GM23338 (cell line): Measurements from ENCODE around the gene ACHE. TPM values are rescaled to one million over a fixed set of nuclear protein-coding genes. Genes with fewer than 3 reads are reported as not detected.

ENCODE experiments used
- ATAC-seq: fragments of 200-7000 bp; cut with Tn5 transposase; 3 replicates; pipeline ENCODE4 v1.9.1; 2020
- DNase-seq: peaks from one replicate; pipeline ENCODE4 v3.0.0-alpha.2; 2015; ENCODE audit warnings: low spot score
- H2AFZ ChIP-seq: fragments of 200-600 bp; sonication (generic); 2 replicates; pipeline ENCODE4 v1.8.0; 2016; ENCODE audit warnings: antibody characterized with exemption, mild to moderate bottlenecking, moderate library complexity
- H3F3A ChIP-seq: fragments of 200-600 bp; sonication (generic); replicated peaks from 2 replicates; pipeline ENCODE4 v1.8.0; 2017; ENCODE audit warnings: antibody characterized with exemption, mixed run types, low read depth
- H3K27ac ChIP-seq: fragments of 200-600 bp; sonication (generic); 2 replicates; pipeline ENCODE4 v1.6.1; 2016; ENCODE audit warnings: low read depth
- H3K27me3 ChIP-seq: fragments of 200-600 bp; sonication (generic); 2 replicates; pipeline ENCODE4 v1.8.0; 2016; ENCODE audit warnings: mild to moderate bottlenecking, mixed run types, moderate library complexity; ENCODE audit not compliant: insufficient read depth
- H3K36me3 ChIP-seq: fragments of 200-600 bp; sonication (generic); 2 replicates; pipeline ENCODE4 v1.8.0; 2016; ENCODE audit warnings: mild to moderate bottlenecking; ENCODE audit not compliant: insufficient read depth
- H3K4me1 ChIP-seq: fragments of 200-600 bp; sonication (generic); 2 replicates; pipeline ENCODE4 v1.8.0; 2016; ENCODE audit warnings: mild to moderate bottlenecking, moderate library complexity; ENCODE audit not compliant: insufficient read depth
- H3K4me2 ChIP-seq: fragments of 200-600 bp; sonication (generic); 2 replicates; pipeline ENCODE4 v1.7.1; 2017; ENCODE audit warnings: mixed run types
- H3K4me3 ChIP-seq: fragments of 200-600 bp; sonication (generic); 2 replicates; pipeline ENCODE4 v1.6.1; 2016; ENCODE audit warnings: mixed run types
- H3K79me2 ChIP-seq: fragments of 200-600 bp; sonication (generic); replicated peaks from 2 replicates; pipeline ENCODE4 v1.8.0; 2017; ENCODE audit warnings: mild to moderate bottlenecking; ENCODE audit not compliant: insufficient read depth
- H3K9me2 ChIP-seq: fragments of 200-600 bp; sonication (generic); 2 replicates; pipeline ENCODE4 v1.8.0; 2017; ENCODE audit not compliant: insufficient read depth
- H4K20me1 ChIP-seq: fragments of 200-600 bp; sonication (generic); replicated peaks from 2 replicates; pipeline ENCODE4 v1.8.0; 2017; ENCODE audit warnings: mild to moderate bottlenecking; ENCODE audit not compliant: insufficient read depth
- H3K27ac Mint-ChIP-seq: 2 replicates; pipeline ENCODE4 v1.8.0; 2020; ENCODE audit warnings: inconsistent platforms, mild to moderate bottlenecking, moderate library complexity, mixed read lengths
- H3K27me3 Mint-ChIP-seq: 3 replicates; pipeline ENCODE4 v1.8.0; 2022; ENCODE audit warnings: low read depth, mild to moderate bottlenecking, moderate library complexity, mixed read lengths, inconsistent platforms; ENCODE audit not compliant: insufficient read depth, poor library complexity
- H3K36me3 Mint-ChIP-seq: 3 replicates; pipeline ENCODE4 v1.8.0; 2021; ENCODE audit warnings: low read depth, mild to moderate bottlenecking, inconsistent platforms, moderate library complexity, mixed read lengths
- H3K4me1 Mint-ChIP-seq: 3 replicates; pipeline ENCODE4 v1.8.0; 2020; ENCODE audit warnings: mild to moderate bottlenecking, inconsistent platforms, mixed read lengths
- H3K4me3 Mint-ChIP-seq: 3 replicates; pipeline ENCODE4 v1.8.0; 2021; ENCODE audit warnings: moderate library complexity, mild to moderate bottlenecking, inconsistent platforms, mixed read lengths
- H3K9me3 Mint-ChIP-seq: 3 replicates; pipeline ENCODE4 v1.8.0; 2020; ENCODE audit warnings: moderate library complexity, mild to moderate bottlenecking, inconsistent platforms, mixed read lengths
- NANOG ChIP-seq: IDR thresholded peaks from 2 replicates; pipeline ENCODE4 v1.6.1; 2016; ENCODE audit warnings: antibody characterized with exemption, borderline replicate concordance
- POLR2AphosphoS5 ChIP-seq: IDR thresholded peaks from 2 replicates; pipeline ENCODE4 v1.6.1; 2016; ENCODE audit warnings: antibody characterized with exemption, low read depth
- ZNF114 ChIP-seq: fragments of 250-450 bp; sonication (Bioruptor Pico); IDR thresholded peaks from 2 replicates; pipeline ENCODE4 v1.5.0; 2020; ENCODE audit warnings: mild to moderate bottlenecking, moderate library complexity
- polyA plus RNA-seq: library from polyadenylated mRNA; unstranded; fragments of >200 nt; fragmentation: Nextera tagmentation; extraction: Ambion mirVana; gene quantifications from 2 replicates; pipeline ENCODE4 v1.2.1, GENCODE V29; 2016
- total RNA-seq: library from RNA; depleted of rRNA; stranded (reverse); fragments of >200 nt; shearing (Covaris generic); gene quantifications from 2 replicates; pipeline ENCODE4 v1.2.3, GENCODE V29; 2014
- TF ChIP-seq, protein P1 (sequence below), 2 experiments: fragments of 200-600 bp in 1 of 2; sonication (generic) in 1 of 2; conservative IDR thresholded peaks; 2 replicates each; pipeline versions ENCODE4 v1.5.1 to v1.6.1; 2016 to 2017; ENCODE audit warnings: antibody characterized with exemption in 2 of 2, low read depth in 2 of 2, mild to moderate bottlenecking in 2 of 2, moderate library complexity in 1 of 2

ACHE gene
- total and polyA plus RNA-seq, 2 experiments from 2014 or later = 3.6 to 3.7 TPM

DNA sequence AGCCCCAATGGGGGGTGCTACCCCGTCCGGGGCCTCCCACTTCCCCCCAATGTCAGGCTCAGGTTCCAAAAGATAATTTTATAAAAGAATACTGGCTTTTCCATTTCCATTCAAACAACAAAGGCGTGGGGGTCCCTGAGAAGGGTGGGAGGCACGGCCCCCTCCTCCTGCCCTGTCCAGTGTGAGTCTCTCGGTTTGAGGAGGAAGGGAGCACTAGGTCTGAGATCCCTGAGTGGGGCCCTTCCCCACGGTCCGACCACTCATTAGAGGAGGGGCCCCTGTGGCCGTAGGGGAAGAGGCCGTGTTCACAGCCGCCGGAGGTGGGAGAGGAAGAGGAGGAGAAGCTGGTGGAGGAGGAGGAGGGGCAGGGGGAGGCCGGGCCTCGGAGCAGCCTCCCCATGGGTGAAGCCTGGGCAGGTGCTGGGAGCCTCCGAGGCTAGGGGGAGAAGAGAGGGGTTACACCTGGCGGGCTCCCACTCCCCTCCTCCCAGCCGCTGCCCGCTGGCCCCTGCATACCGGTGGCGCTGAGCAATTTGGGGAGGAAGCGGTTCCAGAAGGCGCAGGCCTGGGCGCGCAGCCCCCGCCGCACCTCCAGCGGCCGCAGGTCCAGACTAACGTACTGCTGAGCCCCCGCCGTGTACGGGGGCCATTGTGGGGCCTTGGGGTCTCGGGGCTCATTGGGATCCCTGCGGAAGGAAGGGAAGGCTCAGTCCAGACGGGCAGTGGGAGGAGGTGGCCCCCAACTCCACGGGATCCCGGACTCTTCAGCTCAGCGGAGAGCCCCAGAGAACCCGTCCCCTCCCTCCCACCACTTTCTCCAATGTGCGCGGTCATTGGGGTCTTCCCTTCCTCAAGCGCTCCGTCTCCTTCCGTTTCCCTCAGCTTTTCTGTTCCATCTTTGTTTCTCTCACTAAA is 4.8 kb downstream of the ACHE start:
- peaks cover 17% of the 10 kb centered on the region for H3K79me2 ChIP-seq
- peak overlapping the region; percentile 90 for H3K4me3 ChIP-seq
- Mint-ChIP-seq H3K4me1 (peaks cover 40% of the 10 kb centered on the region), H3K9me3 (peaks cover under 1% of the 10 kb centered on the region; the same call in 2 of the 3 replicates), H3K27ac (peak overlapping the region; percentile 98), H3K27me3 (peaks cover 41% of the 10 kb centered on the region), H3K36me3 (peaks cover 29% of the 10 kb centered on the region), H3K4me3 (peak overlapping the region; percentile 87)
- H3K36me3 ChIP-seq = peaks cover 12% of the 10 kb centered on the region
- peak overlapping the region; percentile 1; the same call in 1 of the 2 replicates for H2AFZ ChIP-seq
- TF ChIP-seq, protein P1, sequence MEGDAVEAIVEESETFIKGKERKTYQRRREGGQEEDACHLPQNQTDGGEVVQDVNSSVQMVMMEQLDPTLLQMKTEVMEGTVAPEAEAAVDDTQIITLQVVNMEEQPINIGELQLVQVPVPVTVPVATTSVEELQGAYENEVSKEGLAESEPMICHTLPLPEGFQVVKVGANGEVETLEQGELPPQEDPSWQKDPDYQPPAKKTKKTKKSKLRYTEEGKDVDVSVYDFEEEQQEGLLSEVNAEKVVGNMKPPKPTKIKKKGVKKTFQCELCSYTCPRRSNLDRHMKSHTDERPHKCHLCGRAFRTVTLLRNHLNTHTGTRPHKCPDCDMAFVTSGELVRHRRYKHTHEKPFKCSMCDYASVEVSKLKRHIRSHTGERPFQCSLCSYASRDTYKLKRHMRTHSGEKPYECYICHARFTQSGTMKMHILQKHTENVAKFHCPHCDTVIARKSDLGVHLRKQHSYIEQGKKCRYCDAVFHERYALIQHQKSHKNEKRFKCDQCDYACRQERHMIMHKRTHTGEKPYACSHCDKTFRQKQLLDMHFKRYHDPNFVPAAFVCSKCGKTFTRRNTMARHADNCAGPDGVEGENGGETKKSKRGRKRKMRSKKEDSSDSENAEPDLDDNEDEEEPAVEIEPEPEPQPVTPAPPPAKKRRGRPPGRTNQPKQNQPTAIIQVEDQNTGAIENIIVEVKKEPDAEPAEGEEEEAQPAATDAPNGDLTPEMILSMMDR (conservative IDR thresholded peaks at IDR 0.05; ENCODE audit: low read depth in 2 of 2) = no peak; a peak in 1 of 4 replicates
- TF ChIP-seq ZNF114 (CRISPR knock-in tag) = no peak
- peak; percentile 46 for TF ChIP-seq POLR2AphosphoS5
- H3K4me2 ChIP-seq = peak overlapping the region; percentile 97
- DNase-seq (peak; percentile 67), ATAC-seq (peak; percentile 0)
- peaks cover 14% of the 10 kb centered on the region for H3K4me1 ChIP-seq
- H3K9me2 ChIP-seq = no peaks in the 10 kb centered on the region
- peak overlapping the region; percentile 98 for H3K27ac ChIP-seq
- peaks cover 30% of the 10 kb centered on the region for H3F3A ChIP-seq
- H4K20me1 ChIP-seq = peaks cover 13% of the 10 kb centered on the region
- peaks cover 18% of the 10 kb centered on the region for H3K27me3 ChIP-seq

DNA sequence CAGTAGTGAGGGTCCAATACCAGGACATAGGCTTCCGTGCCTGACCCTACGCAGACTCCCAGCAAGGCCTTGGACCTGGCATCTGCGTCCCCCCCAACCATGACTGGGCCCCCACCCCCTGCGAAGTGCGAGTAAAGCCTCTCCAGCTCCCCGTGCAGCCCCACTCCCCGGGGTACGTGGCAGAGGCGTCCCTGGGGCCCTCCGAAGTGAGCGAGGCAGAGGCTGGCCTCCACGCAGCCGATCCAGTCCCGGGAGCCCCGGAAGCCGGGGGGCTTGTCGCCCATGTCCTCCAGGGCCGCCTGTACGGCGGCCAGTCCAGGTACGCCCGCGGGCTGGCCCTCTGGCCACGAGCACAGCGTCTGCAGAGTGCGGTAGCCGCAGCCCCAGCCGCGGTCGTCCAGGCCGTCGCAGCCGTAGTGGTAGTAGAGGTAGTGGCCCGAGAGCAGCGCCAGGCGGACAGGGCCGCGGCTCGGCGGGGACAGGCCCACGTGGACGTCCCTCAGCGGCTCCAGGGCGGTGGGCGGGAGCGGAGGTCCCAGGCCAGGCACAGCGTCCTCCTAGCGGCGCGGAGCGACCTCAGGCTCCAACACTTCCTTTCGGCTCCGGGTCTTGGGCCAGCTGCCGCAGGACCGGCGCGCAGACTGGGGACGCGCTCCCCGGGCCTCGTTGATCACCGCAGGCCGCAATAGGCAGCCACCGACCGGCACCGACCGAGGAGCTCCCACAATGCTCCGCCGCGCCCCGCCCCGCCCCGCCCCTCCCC is 6.5 kb downstream of the ACHE start, which contains the start of gene UFSP1:
Gene UFSP1, minus strand, starts transcription at position 728 of the 763 bp plus-strand sequence. Its CDS starts 444 bp downstream, at position 284.
- no peak for DNase-seq

More for the DNA sequence above, 6.5 kb downstream of the ACHE start, which contains the start of gene UFSP1:
- Histone ChIP-seq H4K20me1 (peaks cover 16% of the 10 kb centered on the region), H3F3A (peaks cover 38% of the 10 kb centered on the region), H3K27me3 (peaks cover 7% of the 10 kb centered on the region; the same call in 1 of the 2 replicates), H3K4me1 (peaks cover 14% of the 10 kb centered on the region), H2AFZ (no peak within 1 kb of the TSS), H3K79me2 (peaks cover 17% of the 10 kb centered on the region), H3K9me2 (no peaks in the 10 kb centered on the region), H3K4me2 (peak within 1 kb of the TSS; percentile 97), H3K36me3 (peaks cover 14% of the 10 kb centered on the region), H3K4me3 (peak within 1 kb of the TSS; percentile 90), H3K27ac (peak within 1 kb of the TSS; percentile 98)
- peak within 1 kb of the TSS; percentile 87 for H3K4me3 Mint-ChIP-seq
- peaks cover 47% of the 10 kb centered on the region for H3K36me3 Mint-ChIP-seq
- H3K27ac Mint-ChIP-seq = peak within 1 kb of the TSS; percentile 98
- H3K4me1 Mint-ChIP-seq = peaks cover 41% of the 10 kb centered on the region
- peaks cover 35% of the 10 kb centered on the region for H3K27me3 Mint-ChIP-seq
- peak; percentile 44 for ATAC-seq
- no peaks in the 10 kb centered on the region; the same call in 1 of the 3 replicates for H3K9me3 Mint-ChIP-seq
- no peak for TF ChIP-seq NANOG
- peak; percentile 71 for TF ChIP-seq POLR2AphosphoS5
